IMR-90 (cell line): Measurements from ENCODE around the gene TAAR9. TPM values are rescaled to one million over a fixed set of nuclear protein-coding genes. Genes with fewer than 3 reads are reported as not detected.

Experiments
- ATAC-seq: fragments of 200-7000 bp; cut with Tn5 transposase; 2 replicates; pipeline ENCODE4 v1.9.1; 2020; ENCODE audit warnings: low read depth, mild to moderate bottlenecking, moderate library complexity
- BruUV-seq: library from RNA; stranded (reverse); fragments of 400-500 nt; replicated peaks from 2 replicates; lab custom pipeline; 2021; lab: Mats Ljungman, UMichigan
- CTCF ChIA-PET: fragments of 300-600 bp; formaldehyde crosslinking; extraction: SDS; loops from one replicate; lab custom pipeline; 2021; ENCODE audit warnings: antibody characterized with exemption; lab: Yijun Ruan, JAX
- POLR2A ChIA-PET: fragments of 300-600 bp; sonication (Branson Sonifier 250); formaldehyde crosslinking; loops from one replicate; lab custom pipeline; 2022; ENCODE audit warnings: antibody characterized with exemption; ENCODE audit not compliant: unreplicated experiment; lab: Charles Lee
- DNase-seq: peaks from one replicate; pipeline ENCODE4 v3.0.0; 2013
- H2AFZ ChIP-seq: replicated peaks from 2 replicates; pipeline ENCODE3; 2013; ENCODE audit warnings: low read length, mild to moderate bottlenecking; ENCODE audit not compliant: poor library complexity
- H2AK5ac ChIP-seq: 2 replicates; pipeline ENCODE4 v1.6.1; 2013; ENCODE audit warnings: low read depth, low read length, inconsistent platforms
- H2AK9ac ChIP-seq: replicated peaks from 2 replicates; pipeline ENCODE3; 2013; ENCODE audit warnings: mild to moderate bottlenecking, low read depth, low read length, moderate library complexity; ENCODE audit not compliant: poor library complexity
- H2BK120ac ChIP-seq: 2 replicates; pipeline ENCODE4 v1.6.1; 2013; ENCODE audit warnings: low read depth, low read length, inconsistent platforms
- H2BK15ac ChIP-seq: 3 replicates; pipeline ENCODE4 v1.6.1; 2013; ENCODE audit warnings: low read depth, low read length, inconsistent platforms
- H2BK20ac ChIP-seq: 2 replicates; pipeline ENCODE4 v1.6.1; 2013; ENCODE audit warnings: low read depth, mild to moderate bottlenecking, inconsistent platforms, low read length, moderate library complexity
- H2BK5ac ChIP-seq: 2 replicates; pipeline ENCODE4 v1.6.1; 2013; ENCODE audit warnings: mild to moderate bottlenecking, low read depth, low read length, inconsistent platforms; ENCODE audit not compliant: poor library complexity, severe bottlenecking
- H3K14ac ChIP-seq: replicated peaks from 2 replicates; pipeline ENCODE4 v1.6.1; 2013; ENCODE audit warnings: low read depth, low read length, inconsistent platforms
- H3K18ac ChIP-seq: 2 replicates; pipeline ENCODE4 v1.6.1; 2013; ENCODE audit warnings: low read depth, low read length, control low read depth
- H3K23ac ChIP-seq: 2 replicates; pipeline ENCODE4 v1.6.1; 2013; ENCODE audit warnings: low read depth, low read length, inconsistent platforms
- H3K27ac ChIP-seq: 2 replicates; pipeline ENCODE4 v1.5.1; 2013; ENCODE audit warnings: mild to moderate bottlenecking, control low read depth, low read length; ENCODE audit not compliant: insufficient read depth
- H3K27me3 ChIP-seq: 2 replicates; pipeline ENCODE4 v1.6.1; 2013; ENCODE audit warnings: low read length; ENCODE audit not compliant: control insufficient read depth, insufficient read depth
- H3K36me3 ChIP-seq: 2 replicates; pipeline ENCODE4 v1.6.1; 2013; ENCODE audit warnings: low read length, mixed read lengths; ENCODE audit not compliant: control insufficient read depth, insufficient read depth
- H3K4ac ChIP-seq: 2 replicates; pipeline ENCODE4 v1.6.1; 2013; ENCODE audit warnings: low read depth, low read length, inconsistent platforms
- H3K4me1 ChIP-seq: 2 replicates; pipeline ENCODE4 v1.6.1; 2013; ENCODE audit warnings: low read length, mixed read lengths; ENCODE audit not compliant: control insufficient read depth, insufficient read depth
- H3K4me2 ChIP-seq: 2 replicates; pipeline ENCODE4 v1.6.1; 2013; ENCODE audit warnings: low read depth, mild to moderate bottlenecking, control low read depth, low read length, moderate library complexity
- H3K4me3 ChIP-seq: 2 replicates; pipeline ENCODE4 v1.5.1; 2013; ENCODE audit warnings: low read depth, mild to moderate bottlenecking, control low read depth, low read length, moderate library complexity; ENCODE audit not compliant: insufficient read depth
- H3K56ac ChIP-seq: 2 replicates; pipeline ENCODE4 v1.6.1; 2013; ENCODE audit warnings: low read length, inconsistent platforms; ENCODE audit not compliant: insufficient read depth; ENCODE audit errors: extremely low read depth
- H3K79me1 ChIP-seq, 2 experiments: 2 replicates each; pipeline ENCODE4 v1.6.1; 2013; ENCODE audit warnings: low read length in 2 of 2, inconsistent platforms in 1 of 2, low read depth in 1 of 2
- H3K9ac ChIP-seq: 2 replicates; pipeline ENCODE4 v1.6.1; 2013; ENCODE audit warnings: low read depth, low read length, control low read depth
- H3K9me1 ChIP-seq: 2 replicates; pipeline ENCODE4 v1.6.1; 2013; ENCODE audit warnings: low read length, inconsistent platforms; ENCODE audit not compliant: insufficient read depth
- H3K9me3 ChIP-seq: 2 replicates; pipeline ENCODE4 v1.6.1; 2013; ENCODE audit warnings: low read length; ENCODE audit not compliant: control insufficient read depth, insufficient read depth
- H4K20me1 ChIP-seq: 2 replicates; pipeline ENCODE4 v1.6.1; 2013; ENCODE audit warnings: low read length, inconsistent platforms; ENCODE audit not compliant: insufficient read depth
- H4K5ac ChIP-seq: 2 replicates; pipeline ENCODE4 v1.6.1; 2013; ENCODE audit warnings: mild to moderate bottlenecking, low read depth, low read length, control low read depth
- H4K8ac ChIP-seq, 2 experiments: 2 replicates each; pipeline ENCODE4 v1.6.1; 2013; ENCODE audit warnings: low read depth in 2 of 2, low read length in 2 of 2, control low read depth in 1 of 2, inconsistent platforms in 1 of 2
- H4K91ac ChIP-seq: 2 replicates; pipeline ENCODE4 v1.6.1; 2013; ENCODE audit warnings: low read depth, low read length, inconsistent platforms; ENCODE audit not compliant: insufficient read depth
- NFE2L2 ChIP-seq: fragments of 150-350 bp; IDR thresholded peaks from 2 replicates; pipeline ENCODE4 v1.6.1; 2016; ENCODE audit warnings: low read depth, mild to moderate bottlenecking, low read length
- WGBS, 2 experiments: methylation state at CpG; one replicate each; pipeline versions ENCODE4 v1.1.5 to v1.1.7; 2013; ENCODE audit warnings: missing lambda C conversion rate in 2 of 2; ENCODE audit not compliant: insufficient read length in 1 of 2; ENCODE audit errors: extremely low coverage in 2 of 2; 5-methylcytosine and 5-hydroxymethylcytosine counted together
- dilution Hi-C: fragments of 300-500 bp; cut with HindIII; formaldehyde crosslinking; loops from one replicate; pipeline ENCODE4 v1.14.3; 2018; ENCODE audit warnings: low sequenced_read_pairs; ENCODE audit not compliant: unreplicated experiment
- in situ Hi-C: fragments of 300-500 bp; cut with MboI; formaldehyde crosslinking; loops from 3 replicates; pipeline ENCODE4 v1.14.3; 2019; ENCODE audit warnings: low sequenced_read_pairs, inconsistent platforms, mixed read lengths
- intact Hi-C: fragments of 100-400 bp; cut with micrococcal nuclease; formaldehyde crosslinking; loops from 2 replicates; pipeline ENCODE4 v1.10.0; 2022
- polyA plus RNA-seq, 3 experiments: library from polyadenylated mRNA; depleted of rRNA; stranded (reverse); fragments of >200 nt; gene quantifications; 2 replicates each; pipeline ENCODE4 v1.2.3, GENCODE V29; 2012; ENCODE audit warnings: low replicate concordance in 1 of 3
- total RNA-seq: library from RNA; depleted of rRNA; stranded (reverse); fragments of >200 nt; gene quantifications from 2 replicates; pipeline ENCODE4 v1.2.3, GENCODE V29; 2012
- TF ChIP-seq, protein P1 (sequence below): fragments of 150-350 bp; IDR thresholded peaks from 2 replicates; pipeline ENCODE4 v1.6.1; 2017; ENCODE audit warnings: mild to moderate bottlenecking, antibody characterized with exemption, low read length, low read depth
- TF ChIP-seq, protein P2 (sequence below): fragments of 150-350 bp; IDR thresholded peaks from 2 replicates; pipeline ENCODE4 v1.6.1; 2016; ENCODE audit warnings: low read depth, mild to moderate bottlenecking, low read length, moderate library complexity, borderline replicate concordance

Gene TAAR9
- total and polyA plus RNA-seq, 2 of the 4 experiments (the other 2 are of a cell fraction), result not detected

DNA sequence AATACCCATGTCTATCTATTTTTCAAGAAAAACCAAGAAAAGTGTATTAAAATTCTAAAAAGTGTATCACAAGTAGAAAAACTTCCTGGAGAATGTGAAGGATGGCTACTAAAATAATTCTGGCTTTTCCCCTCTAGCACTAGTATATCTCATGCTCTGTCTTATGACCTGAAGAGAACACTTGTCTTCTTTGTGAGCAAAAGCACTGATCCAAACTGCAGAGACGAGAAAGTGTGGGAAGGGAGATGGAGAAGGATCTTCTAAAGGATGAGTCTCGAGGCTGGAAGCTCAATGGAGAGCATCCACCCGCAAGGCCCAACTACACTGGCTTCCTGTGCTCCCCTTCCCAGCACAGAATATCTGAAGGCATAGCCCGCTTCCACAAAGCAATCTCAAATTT lies 48.7 kb upstream of the TAAR9 start:
- no peak overlapping the region for H2BK20ac ChIP-seq
- H3K36me3 ChIP-seq, result peaks cover 6% of the 10 kb centered on the region; the same call in 1 of the 2 replicates
- H3K4me2 ChIP-seq, result no peak overlapping the region
- no peak overlapping the region for H4K5ac ChIP-seq
- no peak overlapping the region for H3K4ac ChIP-seq
- H2BK5ac ChIP-seq, result no peak overlapping the region
- H2AK9ac ChIP-seq, result no peak overlapping the region
- H2AK5ac ChIP-seq, result no peak overlapping the region
- no peak for DNase-seq
- H2BK120ac ChIP-seq, result no peak overlapping the region
- H3K18ac ChIP-seq, result no peak overlapping the region
- intact Hi-C loops, result no loop called here
- no peak overlapping the region for H4K8ac ChIP-seq
- no TSS peak for BruUV-seq
- in situ Hi-C loops, result loop anchor here (10.0 to 25.0 kb wide), 2 partner anchors 185 to 802 kb away; no protein-coding TSS in a partner anchor
- dilution Hi-C loops, result loop anchor here (25.0 kb wide), 1 partner anchor 202 kb away; no protein-coding TSS in a partner anchor
- TF ChIP-seq, protein P1, sequence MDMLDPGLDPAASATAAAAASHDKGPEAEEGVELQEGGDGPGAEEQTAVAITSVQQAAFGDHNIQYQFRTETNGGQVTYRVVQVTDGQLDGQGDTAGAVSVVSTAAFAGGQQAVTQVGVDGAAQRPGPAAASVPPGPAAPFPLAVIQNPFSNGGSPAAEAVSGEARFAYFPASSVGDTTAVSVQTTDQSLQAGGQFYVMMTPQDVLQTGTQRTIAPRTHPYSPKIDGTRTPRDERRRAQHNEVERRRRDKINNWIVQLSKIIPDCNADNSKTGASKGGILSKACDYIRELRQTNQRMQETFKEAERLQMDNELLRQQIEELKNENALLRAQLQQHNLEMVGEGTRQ, result no peak
- TF ChIP-seq, protein P2, sequence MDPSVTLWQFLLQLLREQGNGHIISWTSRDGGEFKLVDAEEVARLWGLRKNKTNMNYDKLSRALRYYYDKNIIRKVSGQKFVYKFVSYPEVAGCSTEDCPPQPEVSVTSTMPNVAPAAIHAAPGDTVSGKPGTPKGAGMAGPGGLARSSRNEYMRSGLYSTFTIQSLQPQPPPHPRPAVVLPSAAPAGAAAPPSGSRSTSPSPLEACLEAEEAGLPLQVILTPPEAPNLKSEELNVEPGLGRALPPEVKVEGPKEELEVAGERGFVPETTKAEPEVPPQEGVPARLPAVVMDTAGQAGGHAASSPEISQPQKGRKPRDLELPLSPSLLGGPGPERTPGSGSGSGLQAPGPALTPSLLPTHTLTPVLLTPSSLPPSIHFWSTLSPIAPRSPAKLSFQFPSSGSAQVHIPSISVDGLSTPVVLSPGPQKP, result no peak
- no peak for TF ChIP-seq NFE2L2
- H3K14ac ChIP-seq, result no peak overlapping the region
- H3K9me3 ChIP-seq, result no peaks in the 10 kb centered on the region
- POLR2A ChIA-PET, result no interaction called here
- no peak overlapping the region for H3K56ac ChIP-seq
- H3K27me3 ChIP-seq, result no peaks in the 10 kb centered on the region
- no peak overlapping the region for H4K91ac ChIP-seq
- no peak overlapping the region for H3K27ac ChIP-seq
- H3K79me1 ChIP-seq, result peaks cover 25 to 43% of the 10 kb centered on the region in 2 experiments
- H3K9me1 ChIP-seq, result peaks cover 17% of the 10 kb centered on the region
- peaks cover 21% of the 10 kb centered on the region for H4K20me1 ChIP-seq
- no peak overlapping the region for H3K4me3 ChIP-seq
- H3K9ac ChIP-seq, result no peak overlapping the region
- H2BK15ac ChIP-seq, result no peak overlapping the region
- no peak for ATAC-seq
- no peak overlapping the region for H2AFZ ChIP-seq
- CTCF ChIA-PET, result no interaction called here
- no peak overlapping the region for H3K23ac ChIP-seq
- H3K4me1 ChIP-seq, result no peaks in the 10 kb centered on the region
- WGBS, 2 experiments, result no CpG with 5 or more reads among the region's 4 CpGs
